Measurements from ENCODE around the gene DNAJB8. TPM values are rescaled to one million over a fixed set of nuclear protein-coding genes. Genes with fewer than 3 reads are reported as not detected.

The DNAJB8 gene
- total and polyA plus RNA-seq, 9 of the 15 experiments (the other 6 are each of a cell fraction or from before 2014, with no cell fraction given) = not detected

GRCh38 chr3:128501431-128501830 is 34.7 kb upstream of the DNAJB8 start:
- Histone ChIP-seq H3K27me3 (ENCODE audit: control insufficient read depth in 2 of 2, insufficient read depth in 2 of 2, low read length in 2 of 2) (no peaks in the 10 kb centered on the region), H3K36me3 (ENCODE audit: control insufficient read depth, insufficient read depth, low read length) (peaks cover 22% of the 10 kb centered on the region; the same call in 2 of the 3 replicates), H3K4me1 (replicated peaks in 1 of 2; ENCODE audit: control insufficient read depth in 2 of 2, insufficient read depth in 2 of 2, low read length in 2 of 2) (peaks cover 28 to 44% of the 10 kb centered on the region in 2 experiments), H3K27ac (ENCODE audit: extremely low read depth, low read depth, low read length) (no peak overlapping the region), H4K20me1 (replicated peaks; ENCODE audit: control insufficient read depth, insufficient read depth, low read length) (no peaks in the 10 kb centered on the region), H3K79me2 (ENCODE audit: control insufficient read depth, insufficient read depth, low read length) (peaks cover 14% of the 10 kb centered on the region), H3K4me3 (no peak overlapping the region), H3K9me3 (replicated peaks; ENCODE audit: control insufficient read depth, insufficient read depth, low read depth, low read length) (peaks cover 6% of the 10 kb centered on the region), H3K9me1 (ENCODE audit: control insufficient read depth, insufficient read depth, low read length) (peaks cover 5% of the 10 kb centered on the region), H2AFZ (ENCODE audit: low read depth, low read length) (no peak overlapping the region), H3K4me2 (ENCODE audit: insufficient read depth, low read length) (no peak overlapping the region), H3K9ac (ENCODE audit: insufficient read depth in 1 of 2, low read depth in 2 of 2, low read length in 2 of 2) (no peak overlapping the region)
- in situ Hi-C loops (cut with MboI) (no loop called here), intact Hi-C loops (cut with micrococcal nuclease) (loop anchor here (5.0 kb wide), 1 partner anchor 46 kb away; no protein-coding TSS in a partner anchor)
- FAIRE-seq (no peak), ATAC-seq (no peak), DNase-seq (ENCODE audit: extremely low read depth in 1 of 4, low spot score in 3 of 4) (no peak)
- WGBS (ENCODE audit: insufficient coverage, low coverage, missing lambda C conversion rate) = 50% methylated on average over 3 of the region's 3 CpGs
- ChIA-PET POLR2A (interaction anchor here (0.6 kb wide), 1 partner anchor 729 kb away, joined by 3 read pairs; no protein-coding TSS in a partner anchor), CTCF (ENCODE audit: low intra/inter-chr PET ratio) (no interaction called here)
- BruUV-seq (replicated peaks) = no TSS peak
- TF ChIP-seq ZBTB9 (CRISPR knock-in tag; IDR thresholded peaks at IDR 0.05) (no peak), ELF1 (tag; IDR thresholded peaks at IDR 0.05) (no peak), ZNF76 (CRISPR knock-in tag; IDR thresholded peaks at IDR 0.05; ENCODE audit: borderline replicate concordance) (no peak), RAD51 (IDR thresholded peaks at IDR 0.05; ENCODE audit: borderline replicate concordance, low read depth) (no peak), CHD1 (IDR thresholded peaks at IDR 0.05; ENCODE audit: low read length) (no peak), TBL1XR1 (IDR thresholded peaks at IDR 0.05; ENCODE audit: low read length in 2 of 2) (no peak)
- TF ChIP-seq, protein P1, sequence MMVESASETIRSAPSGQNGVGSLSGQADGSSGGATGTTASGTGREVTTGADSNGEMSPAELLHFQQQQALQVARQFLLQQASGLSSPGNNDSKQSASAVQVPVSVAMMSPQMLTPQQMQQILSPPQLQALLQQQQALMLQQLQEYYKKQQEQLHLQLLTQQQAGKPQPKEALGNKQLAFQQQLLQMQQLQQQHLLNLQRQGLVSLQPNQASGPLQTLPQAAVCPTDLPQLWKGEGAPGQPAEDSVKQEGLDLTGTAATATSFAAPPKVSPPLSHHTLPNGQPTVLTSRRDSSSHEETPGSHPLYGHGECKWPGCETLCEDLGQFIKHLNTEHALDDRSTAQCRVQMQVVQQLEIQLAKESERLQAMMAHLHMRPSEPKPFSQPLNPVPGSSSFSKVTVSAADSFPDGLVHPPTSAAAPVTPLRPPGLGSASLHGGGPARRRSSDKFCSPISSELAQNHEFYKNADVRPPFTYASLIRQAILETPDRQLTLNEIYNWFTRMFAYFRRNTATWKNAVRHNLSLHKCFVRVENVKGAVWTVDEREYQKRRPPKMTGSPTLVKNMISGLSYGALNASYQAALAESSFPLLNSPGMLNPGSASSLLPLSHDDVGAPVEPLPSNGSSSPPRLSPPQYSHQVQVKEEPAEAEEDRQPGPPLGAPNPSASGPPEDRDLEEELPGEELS (CRISPR knock-in tag; IDR thresholded peaks at IDR 0.05; ENCODE audit: borderline replicate concordance) = no peak

All from K562 (cell line).